ENCODE measurements around the gene KRTAP12-1. TPM values are rescaled to one million over a fixed set of nuclear protein-coding genes. Genes with fewer than 3 reads are reported as not detected.
"Not testable (repeated sequence)": the region's sequence is repeated elsewhere in the genome, so short reads cannot be mapped to it uniquely, and the experiment has no call there.

Gene KRTAP12-1
- total RNA-seq, 2 donors from 2014 or later = not detected

DNA sequence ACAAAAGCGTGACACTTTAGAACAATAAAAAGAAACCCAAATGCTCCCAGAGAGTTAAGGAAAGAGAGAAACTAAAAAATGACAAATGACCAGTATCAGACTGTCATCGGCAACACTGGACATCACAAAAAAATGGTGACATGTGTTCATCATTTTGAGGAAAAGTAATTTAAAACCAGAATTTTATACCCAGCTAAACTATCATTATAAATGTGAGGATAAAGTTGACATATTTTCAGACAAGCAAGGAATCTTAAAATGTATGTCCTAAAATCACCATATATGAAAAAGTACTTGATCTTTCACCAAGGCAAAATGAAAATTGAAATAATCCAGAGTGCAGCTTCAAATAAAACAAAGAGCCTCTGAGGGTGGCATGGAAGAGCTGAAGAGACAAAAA lies 37.1 kb downstream of the KRTAP12-1 start:
- ATAC-seq = no peak
- Histone ChIP-seq H3K4me3 (no peak overlapping the region), H3K27ac (no peak overlapping the region), H3K36me3 (replicated peaks in 1 of 2; ENCODE audit: insufficient read depth in 1 of 2, low read depth in 2 of 2) (no peaks in the 10 kb centered on the region), H3K9me3 (no peaks in the 10 kb centered on the region), H3K4me1 (no peaks in the 10 kb centered on the region), H3K27me3 (no peaks in the 10 kb centered on the region)
- intact Hi-C loops (cut with DNase I) = no loop called here
- 26 to 33% methylated on average over 2 of the region's 2 CpGs for WGBS, 2 donors
- TF ChIP-seq POLR2A (IDR thresholded peaks at IDR 0.05) (no peak), CTCF (IDR thresholded peaks at IDR 0.05) (no peak)
- DNase-seq = no peak

DNA sequence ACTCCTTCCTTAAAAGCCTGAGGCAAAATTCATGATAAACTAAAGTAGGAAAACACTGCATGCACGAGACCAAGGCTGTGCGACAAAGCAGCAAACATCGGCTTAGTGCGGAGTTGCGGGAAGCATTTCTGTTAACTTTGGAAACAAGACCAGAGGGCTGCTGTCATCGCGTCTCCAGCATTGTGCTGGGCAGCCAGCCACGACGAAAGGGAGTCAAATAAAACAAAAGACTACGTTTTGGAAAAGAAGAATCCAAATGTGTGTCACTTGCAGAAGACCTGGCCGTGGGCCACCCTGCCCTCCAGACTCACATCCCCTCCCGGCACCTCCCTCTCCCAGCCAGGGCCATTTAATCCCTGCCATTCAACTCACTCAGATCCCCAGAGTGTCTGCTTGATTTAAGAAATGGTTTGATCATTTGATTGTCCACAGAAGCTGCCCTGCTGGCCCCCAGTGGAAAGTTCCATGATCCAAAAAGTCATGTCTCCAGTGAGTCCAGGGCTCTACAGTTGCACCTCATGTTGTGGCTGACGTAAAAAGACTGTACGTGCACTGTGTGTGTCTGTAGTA lies 38.1 kb downstream of the KRTAP12-1 start:
- DNase-seq = no peak
- H3K4me1 ChIP-seq = no peaks in the 10 kb centered on the region
- TF ChIP-seq CTCF (IDR thresholded peaks at IDR 0.05) = no peak
- no peak for TF ChIP-seq POLR2A (IDR thresholded peaks at IDR 0.05)
- H3K9me3 ChIP-seq = no peaks in the 10 kb centered on the region
- no peak overlapping the region for H3K4me3 ChIP-seq
- no peak for ATAC-seq
- H3K27ac ChIP-seq = no peak overlapping the region
- 41 to 61% methylated on average over 14 of the region's 14 CpGs for WGBS, 2 donors
- no peaks in the 10 kb centered on the region for H3K36me3 ChIP-seq (replicated peaks in 1 of 2; ENCODE audit: insufficient read depth in 1 of 2, low read depth in 2 of 2)
- intact Hi-C loops (cut with DNase I) = no loop called here
- H3K27me3 ChIP-seq = no peaks in the 10 kb centered on the region

DNA sequence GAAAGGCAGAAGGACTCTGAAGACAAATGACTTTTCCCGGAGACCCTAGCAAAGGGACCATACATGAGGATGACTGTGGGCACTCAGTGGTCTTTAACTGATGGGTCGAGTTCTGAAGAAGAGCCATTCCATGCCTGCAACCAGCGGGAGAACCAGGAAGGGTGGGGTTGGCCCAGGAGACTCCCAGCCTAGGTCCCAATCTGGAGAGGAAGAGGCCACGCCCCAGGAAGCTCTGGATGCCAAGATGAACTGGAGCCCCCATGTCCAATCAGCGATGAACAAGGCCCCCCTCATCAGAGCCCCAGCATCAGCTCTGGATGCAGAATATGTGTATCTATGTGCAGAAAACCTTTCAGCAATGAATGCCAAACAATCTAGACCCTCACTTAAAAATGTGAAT lies 41.2 kb downstream of the KRTAP12-1 start:
- Histone ChIP-seq H3K27ac (no peak overlapping the region), H3K27me3 (no peaks in the 10 kb centered on the region), H3K4me1 (no peaks in the 10 kb centered on the region), H3K36me3 (replicated peaks in 1 of 2; ENCODE audit: insufficient read depth in 1 of 2, low read depth in 2 of 2) (no peaks in the 10 kb centered on the region), H3K9me3 (no peaks in the 10 kb centered on the region), H3K4me3 (no peak overlapping the region)
- DNase-seq = no peak
- ATAC-seq = no peak
- 78 to 89% methylated on average over 5 of the region's 5 CpGs for WGBS, 2 donors
- TF ChIP-seq POLR2A (IDR thresholded peaks at IDR 0.05) = no peak
- no peak for TF ChIP-seq CTCF (IDR thresholded peaks at IDR 0.05)
- intact Hi-C loops (cut with DNase I) = no loop called here

DNA sequence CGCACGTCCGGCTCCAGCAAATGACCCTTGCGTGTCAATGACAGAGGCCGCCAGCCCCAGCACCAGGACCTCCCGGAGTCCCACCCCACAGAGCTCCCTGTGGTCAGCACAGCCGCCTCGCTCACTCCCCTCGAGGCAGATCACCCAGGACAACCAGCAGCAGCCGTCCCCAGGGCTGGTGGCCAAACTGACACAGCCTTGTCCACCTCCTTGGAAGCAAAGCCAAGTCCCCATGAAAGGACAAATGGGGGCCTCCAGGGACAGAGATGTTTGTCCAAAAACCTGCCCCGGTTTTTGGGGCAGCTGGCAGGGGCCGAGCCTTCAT lies 42.7 kb downstream of the KRTAP12-1 start:
- Histone ChIP-seq H3K4me3 (no peak overlapping the region), H3K4me1 (no peaks in the 10 kb centered on the region), H3K27me3 (no peaks in the 10 kb centered on the region), H3K9me3 (no peaks in the 10 kb centered on the region), H3K36me3 (replicated peaks in 1 of 2; ENCODE audit: insufficient read depth in 1 of 2, low read depth in 2 of 2) (no peaks in the 10 kb centered on the region), H3K27ac (no peak overlapping the region)
- no peak for DNase-seq
- 67 to 68% methylated on average over 8 to 12 of the region's 12 CpGs for WGBS, 2 donors
- no peak for TF ChIP-seq POLR2A (IDR thresholded peaks at IDR 0.05)
- TF ChIP-seq CTCF (IDR thresholded peaks at IDR 0.05) = no peak
- intact Hi-C loops (cut with DNase I) = no loop called here
- ATAC-seq = no peak

DNA sequence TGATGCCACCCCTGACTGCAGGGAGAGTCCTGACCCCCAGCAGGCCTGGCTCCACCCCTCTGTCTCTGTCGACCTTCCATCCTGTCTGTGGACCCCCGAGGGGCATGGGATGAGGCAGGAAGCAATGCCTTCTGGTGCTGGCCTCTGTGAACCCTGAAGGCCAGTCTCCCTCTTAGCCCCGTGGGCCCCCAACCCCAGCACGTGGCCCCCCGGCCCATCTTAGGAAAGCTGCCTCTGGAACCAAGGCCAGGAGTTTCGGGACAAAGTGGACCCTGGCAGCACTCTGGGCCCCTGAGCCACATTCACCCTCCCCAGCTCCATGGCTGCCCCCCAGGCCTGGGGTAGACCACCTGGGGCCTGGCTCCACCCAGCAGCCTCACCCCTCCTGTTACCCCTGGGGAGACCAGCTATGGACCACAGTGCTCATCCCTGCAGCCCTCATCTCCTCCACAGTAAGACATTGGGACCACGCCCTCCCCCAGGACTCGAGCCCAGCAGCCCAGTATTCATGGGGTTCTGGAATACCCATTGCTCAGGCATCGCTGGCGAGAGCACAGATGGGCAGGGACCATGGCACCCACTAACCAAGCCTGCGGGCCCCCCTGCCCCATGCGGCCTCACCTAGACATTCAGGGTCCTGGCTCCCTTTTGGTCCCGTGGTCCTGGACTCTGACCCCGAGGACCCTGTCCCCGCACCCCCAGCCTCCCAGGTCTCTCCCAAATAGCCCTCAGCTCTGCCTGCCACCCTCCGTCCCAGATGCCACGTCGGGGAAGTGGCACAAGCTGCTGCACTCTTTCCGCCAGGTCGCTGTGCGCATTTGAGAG lies 43.2 kb downstream of the KRTAP12-1 start:
- DNase-seq; H3K4me3 ChIP-seq; H3K9me3 ChIP-seq; ATAC-seq; intact Hi-C loops (cut with DNase I); H3K36me3 ChIP-seq (replicated peaks in 1 of 2; ENCODE audit: insufficient read depth in 1 of 2, low read depth in 2 of 2); H3K4me1 ChIP-seq; H3K27me3 ChIP-seq; H3K27ac ChIP-seq: not testable (repeated sequence)
- 61 to 84% methylated on average over 11 to 12 of the region's 21 CpGs for whole genome bisulfite sequencing, 2 donors

DNA sequence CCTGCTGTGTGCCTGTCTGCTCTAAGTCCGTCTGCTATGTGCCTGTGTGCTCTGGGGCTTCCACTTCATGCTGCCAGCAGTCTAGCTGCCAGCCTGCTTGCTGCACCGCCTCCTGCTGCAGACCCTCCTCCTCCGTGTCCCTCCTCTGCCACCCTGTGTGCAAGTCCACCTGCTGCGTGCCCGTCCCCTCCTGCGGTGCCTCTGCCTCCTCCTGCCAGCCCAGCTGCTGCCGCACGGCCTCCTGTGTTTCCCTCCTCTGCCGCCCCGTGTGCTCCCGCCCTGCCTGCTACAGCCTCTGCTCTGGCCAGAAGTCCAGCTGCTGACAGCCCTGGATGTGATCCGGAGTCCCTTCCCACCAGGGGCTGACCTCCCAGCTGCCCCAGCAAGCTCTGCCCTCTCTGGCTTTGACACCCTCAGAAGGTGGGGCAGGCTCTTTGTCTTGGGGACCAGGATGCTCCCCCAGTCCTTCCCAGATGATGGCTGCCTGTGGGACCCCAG lies 44.1 kb downstream of the KRTAP12-1 start:
- H3K27ac ChIP-seq; H3K27me3 ChIP-seq; H3K4me1 ChIP-seq; intact Hi-C loops (cut with DNase I); H3K36me3 ChIP-seq (replicated peaks in 1 of 2; ENCODE audit: insufficient read depth in 1 of 2, low read depth in 2 of 2); H3K4me3 ChIP-seq; ATAC-seq; DNase-seq; H3K9me3 ChIP-seq: not testable (repeated sequence)
- 47 to 48% methylated on average over 8 to 11 of the region's 12 CpGs for WGBS, 2 donors

All from body of pancreas (tissue), 4 donors.